ENCODE measurements around the gene REEP1.
"Not testable (repeated sequence)": the region's sequence is repeated elsewhere in the genome, so short reads cannot be mapped to it uniquely, and the experiment has no call there.

REEP1 gene

DNA sequence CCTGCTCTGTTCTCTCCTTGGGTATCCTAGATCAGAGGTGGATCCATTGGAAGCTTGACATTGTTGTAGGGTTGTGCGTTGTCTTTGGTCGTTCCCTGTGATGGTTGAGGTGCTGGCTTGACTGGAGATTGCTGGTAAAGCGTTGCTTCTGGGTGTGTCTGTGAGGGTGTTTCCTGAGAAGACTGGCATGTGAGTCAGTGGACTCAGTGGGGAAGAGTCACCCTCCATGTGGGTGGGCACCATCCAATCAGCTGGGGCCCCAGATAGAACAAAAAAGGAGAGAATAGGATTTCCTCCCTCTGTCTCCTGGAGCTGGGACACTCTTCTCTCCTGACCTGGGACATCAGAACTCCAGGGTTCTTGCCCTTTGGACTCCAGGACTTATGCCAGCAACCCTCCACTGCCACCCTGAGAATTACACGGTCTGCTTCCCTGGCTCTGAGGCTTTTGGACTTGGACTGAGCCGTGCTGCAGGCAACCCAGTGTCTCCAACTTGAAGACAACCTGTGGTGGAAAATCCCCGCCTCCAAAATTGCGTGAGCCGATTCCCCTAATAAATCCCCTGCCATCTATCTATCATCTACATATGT is 14.8 kb upstream of the REEP1 start:
- no peak overlapping the region for H3K4me3 ChIP-seq (ENCODE audit: low read depth, low read length)
- no peak for TF ChIP-seq CTCF (IDR thresholded peaks at IDR 0.05; ENCODE audit: control insufficient read depth, extremely low read depth, insufficient read depth)
- DNase-seq (ENCODE audit: low read depth) = no peak

- DNase-seq (ENCODE audit: low read depth) = no peak
- no peak overlapping the region for H3K4me3 ChIP-seq (ENCODE audit: low read depth, low read length)
- no peak for TF ChIP-seq CTCF (IDR thresholded peaks at IDR 0.05; ENCODE audit: control insufficient read depth, extremely low read depth, insufficient read depth)
These were observed 13.3 kb upstream of the REEP1 start for GRCh38 chr2:86350751-86351150.

GRCh38 chr2:86347401-86347800 is 10.0 kb upstream of the REEP1 start:
- TF ChIP-seq CTCF (IDR thresholded peaks at IDR 0.05; ENCODE audit: control insufficient read depth, extremely low read depth, insufficient read depth) = no peak
- no peak for DNase-seq (ENCODE audit: low read depth)
- no peak overlapping the region for H3K4me3 ChIP-seq (ENCODE audit: low read depth, low read length)

GRCh38 chr2:86345783-86346370 is 8.5 kb upstream of the REEP1 start:
- not testable (repeated sequence) for H3K4me3 ChIP-seq (ENCODE audit: low read depth, low read length); DNase-seq (ENCODE audit: low read depth)

GRCh38 chr2:86344404-86344803 is 7.0 kb upstream of the REEP1 start:
- DNase-seq (ENCODE audit: low read depth) = no peak
- H3K4me3 ChIP-seq (ENCODE audit: low read depth, low read length) = no peak overlapping the region
- no peak for TF ChIP-seq CTCF (IDR thresholded peaks at IDR 0.05; ENCODE audit: control insufficient read depth, extremely low read depth, insufficient read depth)

GRCh38 chr2:86342488-86342887 is 5.1 kb upstream of the REEP1 start:
- DNase-seq (ENCODE audit: low read depth) = no peak
- H3K4me3 ChIP-seq (ENCODE audit: low read depth, low read length) = no peak overlapping the region
- TF ChIP-seq CTCF (IDR thresholded peaks at IDR 0.05; ENCODE audit: control insufficient read depth, extremely low read depth, insufficient read depth) = no peak

- no peak overlapping the region for H3K4me3 ChIP-seq (ENCODE audit: low read depth, low read length)
- DNase-seq (ENCODE audit: low read depth) = no peak
- TF ChIP-seq CTCF (IDR thresholded peaks at IDR 0.05; ENCODE audit: control insufficient read depth, extremely low read depth, insufficient read depth) = no peak
These were observed 4.0 kb upstream of the REEP1 start for GRCh38 chr2:86341470-86341869.
